T-cell (primary cell): Measurements from ENCODE around the gene NTM. TPM values are rescaled to one million over a fixed set of nuclear protein-coding genes. Genes with fewer than 3 reads are reported as not detected.

Experiments
- ATAC-seq, 4 experiments: fragments of 200-7000 bp in 3 of 4; fragments of 150-1000 bp in 1 of 4; cut with Tn5 transposase; replicated peaks in 1 of 4; 1 replicate in 3 of 4; 2 replicates in 1 of 4; pipeline ENCODE4 v1.10.0; 2021; ENCODE audit warnings: moderate library complexity in 3 of 4, mild to moderate bottlenecking in 2 of 4, moderate number of reproducible peaks in 1 of 4
- CTCF ChIA-PET, 2 donors: fragments of 300-600 bp; sonication (Branson Sonifier 250); formaldehyde crosslinking; loops; one replicate each; lab custom pipeline; 2022; ENCODE audit warnings: antibody characterized with exemption in 2 of 2; lab: Charles Lee
- POLR2A ChIA-PET, 2 donors: fragments of 300-600 bp; sonication (Branson Sonifier 250); formaldehyde crosslinking; loops; one replicate each; lab custom pipeline; 2022; ENCODE audit warnings: antibody characterized with exemption in 2 of 2; lab: Charles Lee
- DNase-seq, 35 experiments: peaks; one replicate each; pipeline versions ENCODE4 v3.0.0 to v3.0.0-alpha.2; 2013 to 2023
- H3K27ac ChIP-seq: one replicate; pipeline ENCODE4 v1.5.1; 2013; ENCODE audit warnings: low read length
- H3K27me3 ChIP-seq, 2 experiments: replicated peaks in 1 of 2; 1 replicate in 1 of 2; 2 replicates in 1 of 2; pipeline versions ENCODE4 v1.6.1 to v1.7.0; 2013; ENCODE audit warnings: low read length in 1 of 2, mixed read lengths in 1 of 2; ENCODE audit not compliant: control insufficient read depth in 2 of 2, insufficient read depth in 2 of 2; ENCODE audit errors: extremely low read depth in 1 of 2
- H3K36me3 ChIP-seq, 2 donors: 1 replicate in 1 of 2; 2 replicates in 1 of 2; pipeline versions ENCODE4 v1.6.1 to v1.7.0; 2013; ENCODE audit warnings: low read length in 1 of 2; ENCODE audit not compliant: control insufficient read depth in 2 of 2, insufficient read depth in 1 of 2; ENCODE audit errors: extremely low read depth in 1 of 2
- H3K4me1 ChIP-seq, 2 experiments: 1 replicate in 1 of 2; 2 replicates in 1 of 2; pipeline versions ENCODE4 v1.6.1 to v1.7.0; 2013; ENCODE audit warnings: low read length in 2 of 2, mixed read lengths in 1 of 2; ENCODE audit not compliant: insufficient read depth in 2 of 2, control insufficient read depth in 1 of 2; ENCODE audit errors: extremely low read depth in 1 of 2
- H3K4me3 ChIP-seq, 2 donors: 1 replicate in 1 of 2; 2 replicates in 1 of 2; pipeline versions ENCODE4 v1.5.1 to v1.7.0; 2013; ENCODE audit warnings: mild to moderate bottlenecking in 2 of 2, low read length in 1 of 2, moderate library complexity in 1 of 2; ENCODE audit not compliant: control insufficient read depth in 1 of 2; ENCODE audit errors: extremely low read depth in 1 of 2
- H3K9me3 ChIP-seq: 2 replicates; pipeline ENCODE4 v1.7.0; 2013
- H3K27ac Mint-ChIP-seq, 2 donors: one replicate each; pipeline ENCODE4 v1.8.0; 2020 to 2021; ENCODE audit warnings: mild to moderate bottlenecking in 2 of 2, mixed read lengths in 2 of 2
- H3K27me3 Mint-ChIP-seq, 2 donors: one replicate each; pipeline ENCODE4 v1.8.0; 2021 to 2022; ENCODE audit warnings: mixed read lengths in 2 of 2
- H3K36me3 Mint-ChIP-seq: one replicate; pipeline ENCODE4 v1.8.0; 2021; ENCODE audit warnings: mixed read lengths
- H3K4me1 Mint-ChIP-seq, 3 donors: one replicate each; pipeline ENCODE4 v1.8.0; 2020 to 2022; ENCODE audit warnings: mixed read lengths in 3 of 3, mild to moderate bottlenecking in 1 of 3
- H3K4me3 Mint-ChIP-seq, 3 donors: one replicate each; pipeline ENCODE4 v1.8.0; 2020 to 2022; ENCODE audit warnings: mild to moderate bottlenecking in 3 of 3, mixed read lengths in 3 of 3, moderate library complexity in 3 of 3
- H3K9me3 Mint-ChIP-seq, 3 donors: one replicate each; pipeline ENCODE4 v1.8.0; 2020 to 2022; ENCODE audit warnings: mixed read lengths in 3 of 3
- WGBS: methylation state at CpG from one replicate; pipeline ENCODE4 v1.1.5; 2013; ENCODE audit warnings: missing lambda C conversion rate; ENCODE audit not compliant: insufficient coverage; 5-methylcytosine and 5-hydroxymethylcytosine counted together
- total RNA-seq, 35 experiments: library from RNA in 6 of 35; stranded (reverse) in 6 of 35; fragments of 120-200 nt in 1 of 35; gene quantifications; one replicate each; pipeline versions ENCODE4 v1.2.1 to v1.2.4 and lab custom pipeline; 2013 to 2026

Gene NTM
- total RNA-seq, 5 donors from 2014 or later (not counting 1 experiment from before 2014, with no cell fraction given), result not detected

DNA sequence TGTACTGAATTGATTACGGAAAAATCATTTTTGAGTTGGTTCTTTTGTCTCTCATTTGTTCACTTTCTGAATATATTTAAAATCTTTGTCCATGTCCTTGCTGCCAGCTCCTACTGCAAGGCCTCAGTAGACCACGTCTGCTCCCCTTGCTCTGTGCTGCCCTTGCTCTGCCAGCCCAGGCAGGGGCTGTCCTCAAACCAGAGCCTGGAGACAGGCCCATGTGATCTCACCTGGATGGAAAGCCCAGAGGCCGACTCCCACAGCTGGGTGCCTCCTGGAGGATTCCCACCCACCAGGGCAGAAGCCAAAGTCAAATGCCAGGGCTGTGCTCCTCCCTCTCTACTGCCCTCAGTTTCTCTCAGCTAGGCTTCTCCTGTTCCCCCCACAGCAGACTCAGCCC is 141.8 kb downstream of the NTM start:
- ATAC-seq, result no peak
- Histone ChIP-seq H3K27me3 (peaks cover 0 to 2% of the 10 kb centered on the region in 2 experiments), H3K9me3 (no peaks in the 10 kb centered on the region), H3K36me3 (no peaks in the 10 kb centered on the region), H3K4me1 (no peaks in the 10 kb centered on the region), H3K4me3 (no peak overlapping the region), H3K27ac (no peak overlapping the region)
- 68% methylated on average over 3 of the region's 3 CpGs for WGBS
- Mint-ChIP-seq H3K4me1 (no peaks in the 10 kb centered on the region), H3K27ac (no peak overlapping the region), H3K9me3 (peaks cover 0 to 4% (median 0%) of the 10 kb centered on the region in 3 donors), H3K4me3 (no peak overlapping the region), H3K27me3 (peaks cover 0 to 4% of the 10 kb centered on the region in 2 donors), H3K36me3 (no peaks in the 10 kb centered on the region)
- POLR2A ChIA-PET, result no interaction called here
- DNase-seq, result no peak
- CTCF ChIA-PET, result no interaction called here

- Mint-ChIP-seq H3K27ac (no peak overlapping the region), H3K9me3 (peaks cover 0 to 4% (median 0%) of the 10 kb centered on the region in 3 donors), H3K27me3 (peaks cover 0 to 4% of the 10 kb centered on the region in 2 donors), H3K4me3 (no peak overlapping the region), H3K4me1 (no peaks in the 10 kb centered on the region), H3K36me3 (no peaks in the 10 kb centered on the region)
- DNase-seq, result no peak
- Histone ChIP-seq H3K4me1 (no peaks in the 10 kb centered on the region), H3K27me3 (peaks cover 0 to 2% of the 10 kb centered on the region in 2 experiments), H3K27ac (no peak overlapping the region), H3K4me3 (no peak overlapping the region), H3K36me3 (no peaks in the 10 kb centered on the region), H3K9me3 (no peaks in the 10 kb centered on the region)
- POLR2A ChIA-PET, result no interaction called here
- CTCF ChIA-PET, result no interaction called here
- ATAC-seq, result no peak
- whole genome bisulfite sequencing, result no CpG with 5 or more reads among the region's 6 CpGs
Measured at GRCh38 chr11:131514062-131514461, 143.6 kb downstream of the NTM start.

- H3K36me3 Mint-ChIP-seq, result no peaks in the 10 kb centered on the region
- ATAC-seq, result no peak
- no peak for DNase-seq
- peaks cover 0 to 3% (median 3%) of the 10 kb centered on the region in 3 donors for H3K9me3 Mint-ChIP-seq
- ChIA-PET POLR2A (no interaction called here), CTCF (no interaction called here)
- H3K4me3 Mint-ChIP-seq, result no peak overlapping the region
- H3K4me1 Mint-ChIP-seq, result no peaks in the 10 kb centered on the region
- no peak overlapping the region for H3K27ac ChIP-seq
- no CpG with 5 or more reads among the region's 1 CpG for WGBS
- no peaks in the 10 kb centered on the region for H3K27me3 Mint-ChIP-seq
- H3K9me3 ChIP-seq, result no peaks in the 10 kb centered on the region
- no peaks in the 10 kb centered on the region for H3K36me3 ChIP-seq
- no peak overlapping the region for H3K4me3 ChIP-seq
- H3K27ac Mint-ChIP-seq, result no peak overlapping the region
- H3K4me1 ChIP-seq, result no peaks in the 10 kb centered on the region
- no peaks in the 10 kb centered on the region for H3K27me3 ChIP-seq
Measured at GRCh38 chr11:131518305-131518838, 148.0 kb downstream of the NTM start.

DNA sequence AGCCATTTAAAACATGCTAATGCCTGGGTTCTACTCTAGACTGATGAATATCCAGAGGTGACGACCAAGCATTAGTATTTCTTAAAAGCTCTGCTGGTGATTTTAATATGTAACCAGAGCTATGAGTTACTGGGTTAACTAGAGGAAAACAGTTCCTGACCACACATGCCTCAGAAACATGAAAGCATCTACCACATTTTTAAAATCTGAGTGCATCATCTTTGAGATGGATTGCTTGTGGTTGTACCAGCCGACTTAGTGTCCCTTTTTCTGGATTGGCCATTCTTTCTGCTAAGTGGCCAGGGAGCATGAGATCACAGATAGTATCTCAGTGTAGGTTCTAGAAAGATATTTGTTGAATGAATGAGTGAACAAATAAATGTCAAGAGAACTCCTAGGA is 152.4 kb downstream of the NTM start:
- H3K4me3 Mint-ChIP-seq, result no peak overlapping the region
- POLR2A ChIA-PET, result no interaction called here
- Histone ChIP-seq H3K27me3 (no peaks in the 10 kb centered on the region), H3K27ac (no peak overlapping the region), H3K36me3 (no peaks in the 10 kb centered on the region), H3K4me3 (no peak overlapping the region), H3K4me1 (no peaks in the 10 kb centered on the region), H3K9me3 (no peaks in the 10 kb centered on the region)
- peaks cover 0 to 4% of the 10 kb centered on the region in 2 donors for H3K27me3 Mint-ChIP-seq
- DNase-seq (no peak), ATAC-seq (no peak)
- CTCF ChIA-PET, result interaction anchor here in 1 of 2 donors (0.7 kb wide), 1 partner anchor 9 kb away, joined by 4 read pairs; no protein-coding TSS in a partner anchor
- no peaks in the 10 kb centered on the region for H3K36me3 Mint-ChIP-seq
- H3K4me1 Mint-ChIP-seq, result no peaks in the 10 kb centered on the region
- peaks cover 0 to 8% (median 3%) of the 10 kb centered on the region in 3 donors for H3K9me3 Mint-ChIP-seq
- no peak overlapping the region for H3K27ac Mint-ChIP-seq
- WGBS, result 60% methylated on average over 1 of the region's 2 CpGs

GRCh38 chr11:131530407-131530806 is 160.0 kb downstream of the NTM start:
- Mint-ChIP-seq H3K36me3 (no peaks in the 10 kb centered on the region), H3K27me3 (peaks cover 0 to 7% of the 10 kb centered on the region in 2 donors), H3K4me1 (no peaks in the 10 kb centered on the region), H3K4me3 (no peak overlapping the region), H3K27ac (no peak overlapping the region), H3K9me3 (peaks cover 0 to 5% (median 0%) of the 10 kb centered on the region in 3 donors)
- H3K27me3 ChIP-seq, result peaks cover 0 to 3% of the 10 kb centered on the region in 2 experiments
- H3K9me3 ChIP-seq, result no peaks in the 10 kb centered on the region
- no peaks in the 10 kb centered on the region for H3K4me1 ChIP-seq
- 60% methylated on average over 1 of the region's 2 CpGs for WGBS
- ChIA-PET CTCF (no interaction called here), POLR2A (no interaction called here)
- H3K27ac ChIP-seq, result no peak overlapping the region
- H3K4me3 ChIP-seq, result no peak overlapping the region
- no peaks in the 10 kb centered on the region for H3K36me3 ChIP-seq
- DNase-seq (no peak), ATAC-seq (no peak)

GRCh38 chr11:131533149-131533548 is 162.7 kb downstream of the NTM start:
- Mint-ChIP-seq H3K36me3 (no peaks in the 10 kb centered on the region), H3K9me3 (peaks cover 0 to 3% (median 0%) of the 10 kb centered on the region in 3 donors), H3K4me1 (no peaks in the 10 kb centered on the region), H3K27ac (no peak overlapping the region), H3K4me3 (no peak overlapping the region), H3K27me3 (peaks cover 0 to 3% of the 10 kb centered on the region in 2 donors)
- POLR2A ChIA-PET, result no interaction called here
- ATAC-seq (no peak), DNase-seq (no peak)
- 46% methylated on average over 8 of the region's 8 CpGs for WGBS
- peaks cover 0 to 3% of the 10 kb centered on the region in 2 experiments for H3K27me3 ChIP-seq
- H3K36me3 ChIP-seq, result no peaks in the 10 kb centered on the region
- no peak overlapping the region for H3K27ac ChIP-seq
- no peaks in the 10 kb centered on the region for H3K4me1 ChIP-seq
- CTCF ChIA-PET, result interaction anchor here in 1 of 2 donors (0.6 kb wide), 1 partner anchor 56 kb away, joined by 4 read pairs; no protein-coding TSS in a partner anchor
- no peak overlapping the region for H3K4me3 ChIP-seq
- no peaks in the 10 kb centered on the region for H3K9me3 ChIP-seq
